Stomach (tissue), 4 donors: ENCODE measurements around the gene HCK.

Experiments
- CTCF ChIP-seq, 7 experiments: fragments of 450-650 bp in 4 of 7; fragments of 200-600 bp in 3 of 7; sonication (generic) in 3 of 7; IDR thresholded peaks; one replicate each; pipeline ENCODE4 v1.5.1; 2016 to 2019; ENCODE audit warnings: antibody characterized with exemption in 7 of 7, control low read depth in 2 of 7, mild to moderate bottlenecking in 1 of 7
- EP300 ChIP-seq: sonication (generic); formaldehyde crosslinking; IDR thresholded peaks from one replicate; pipeline ENCODE4 v1.6.1; 2017; ENCODE audit warnings: antibody characterized with exemption

- TF ChIP-seq CTCF (IDR thresholded peaks at IDR 0.05) = no peak
- TF ChIP-seq EP300 = no peak
Measured at GRCh38 chr20:32112841-32113240, 60.8 kb downstream of the HCK start.
